ENCODE measurements around the gene ATP8B1.

ATP8B1 gene

GRCh38 chr18:57640749-57641148 lies 162.4 kb downstream of the ATP8B1 start:
- no peak for TF ChIP-seq CTCF (IDR thresholded peaks at IDR 0.05; ENCODE audit: insufficient read depth, low read length, poor library complexity, severe bottlenecking)
- H3K27me3 ChIP-seq (replicated peaks; ENCODE audit: control insufficient read depth, insufficient read depth, low read length) = no peaks in the 10 kb centered on the region

GRCh38 chr18:57640236-57640635 lies 162.9 kb downstream of the ATP8B1 start:
- H3K36me3 ChIP-seq (ENCODE audit: control insufficient read depth, insufficient read depth, low read length) = no peaks in the 10 kb centered on the region; the same call in 1 of the 2 replicates
- DNase-seq (ENCODE audit: extremely low read depth, insufficient read length) = no peak
- no peaks in the 10 kb centered on the region for H3K27me3 ChIP-seq (replicated peaks; ENCODE audit: control insufficient read depth, insufficient read depth, low read length)
- no peak for TF ChIP-seq CTCF (IDR thresholded peaks at IDR 0.05; ENCODE audit: insufficient read depth, low read length, poor library complexity, severe bottlenecking)
- no peak overlapping the region for H3K4me3 ChIP-seq (replicated peaks; ENCODE audit: low read depth, low read length)

More at GRCh38 chr18:57640749-57641148, 162.4 kb downstream of the ATP8B1 start:
- Histone ChIP-seq H3K4me3 (replicated peaks; ENCODE audit: low read depth, low read length) (no peak overlapping the region), H3K36me3 (ENCODE audit: control insufficient read depth, insufficient read depth, low read length) (no peaks in the 10 kb centered on the region; the same call in 1 of the 2 replicates)
- no peak for DNase-seq (ENCODE audit: extremely low read depth, insufficient read length)

GRCh38 chr18:57635003-57635822 lies 167.9 kb downstream of the ATP8B1 start:
- no peak overlapping the region for H3K4me3 ChIP-seq (replicated peaks; ENCODE audit: low read depth, low read length)
- DNase-seq (ENCODE audit: extremely low read depth, insufficient read length) = no peak

GRCh38 chr18:57631697-57632096 lies 171.4 kb downstream of the ATP8B1 start:
- no peak overlapping the region for H3K4me3 ChIP-seq (replicated peaks; ENCODE audit: low read depth, low read length)
- no peaks in the 10 kb centered on the region for H3K27me3 ChIP-seq (replicated peaks; ENCODE audit: control insufficient read depth, insufficient read depth, low read length)
- DNase-seq (ENCODE audit: extremely low read depth, insufficient read length) = no peak
- no peak for TF ChIP-seq CTCF (IDR thresholded peaks at IDR 0.05; ENCODE audit: insufficient read depth, low read length, poor library complexity, severe bottlenecking)
- H3K36me3 ChIP-seq (ENCODE audit: control insufficient read depth, insufficient read depth, low read length) = no peaks in the 10 kb centered on the region

More at GRCh38 chr18:57635003-57635822, 167.9 kb downstream of the ATP8B1 start:
- no peaks in the 10 kb centered on the region for H3K36me3 ChIP-seq (ENCODE audit: control insufficient read depth, insufficient read depth, low read length)
- H3K27me3 ChIP-seq (replicated peaks; ENCODE audit: control insufficient read depth, insufficient read depth, low read length) = no peaks in the 10 kb centered on the region
- TF ChIP-seq CTCF (IDR thresholded peaks at IDR 0.05; ENCODE audit: insufficient read depth, low read length, poor library complexity, severe bottlenecking) = no peak

- Histone ChIP-seq H3K36me3 (ENCODE audit: control insufficient read depth, insufficient read depth, low read length) (no peaks in the 10 kb centered on the region), H3K4me3 (replicated peaks; ENCODE audit: low read depth, low read length) (peak overlapping the region; percentile 71), H3K27me3 (replicated peaks; ENCODE audit: control insufficient read depth, insufficient read depth, low read length) (no peaks in the 10 kb centered on the region)
- TF ChIP-seq CTCF (IDR thresholded peaks at IDR 0.05; ENCODE audit: insufficient read depth, low read length, poor library complexity, severe bottlenecking) = no peak
- DNase-seq (ENCODE audit: extremely low read depth, insufficient read length) = peak; percentile 34
Measured at GRCh38 chr18:57630754-57631595, 172.1 kb downstream of the ATP8B1 start.
